Activated CD4-positive, alpha-beta T cell treated with anti-CD3 and anti-CD28 coated beads for 36 hours (primary cell): ENCODE data around the gene HEPHL1. TPM values are rescaled to one million over a fixed set of nuclear protein-coding genes. Genes with fewer than 3 reads are reported as not detected.

Source experiments
- ATAC-seq: fragments of 200-7000 bp; cut with Tn5 transposase; one replicate; pipeline ENCODE4 v1.10.0; 2021; ENCODE audit warnings: mild to moderate bottlenecking, moderate library complexity
- CTCF ChIA-PET: fragments of 350-600 bp; sonication (Branson Sonifier 250); formaldehyde crosslinking; loops from one replicate; lab custom pipeline; 2021; ENCODE audit warnings: antibody characterized with exemption; lab: Charles Lee
- POLR2A ChIA-PET: fragments of 350-600 bp; sonication (Branson Sonifier 250); formaldehyde crosslinking; loops from one replicate; lab custom pipeline; 2021; ENCODE audit warnings: antibody characterized with exemption, inconsistent platforms; lab: Charles Lee
- DNase-seq: peaks from one replicate; pipeline ENCODE4 v3.0.0-alpha.2; 2020
- H3K27ac Mint-ChIP-seq: one replicate; pipeline ENCODE4 v1.8.0; 2021; ENCODE audit warnings: mixed read lengths
- H3K27me3 Mint-ChIP-seq: one replicate; pipeline ENCODE4 v1.8.0; 2021; ENCODE audit warnings: mixed read lengths
- H3K36me3 Mint-ChIP-seq: one replicate; pipeline ENCODE4 v1.8.0; 2021; ENCODE audit warnings: low read depth, mixed read lengths
- H3K4me1 Mint-ChIP-seq: one replicate; pipeline ENCODE4 v1.8.0; 2021; ENCODE audit warnings: mixed read lengths
- H3K4me3 Mint-ChIP-seq: one replicate; pipeline ENCODE4 v1.8.0; 2021; ENCODE audit warnings: mild to moderate bottlenecking, moderate library complexity, mixed read lengths
- H3K9me3 Mint-ChIP-seq: one replicate; pipeline ENCODE4 v1.8.0; 2021; ENCODE audit warnings: low read depth, mixed read lengths
- intact Hi-C, 2 experiments: fragments of 100-400 bp; cut with DNase I in 1 of 2; cut with micrococcal nuclease in 1 of 2; formaldehyde crosslinking; loops; one replicate each; pipeline versions ENCODE4 v1.14.2 to v1.15.1; 2022 to 2024; cut with DNase I, micrococcal nuclease
- total RNA-seq, 2 experiments: library from RNA; stranded (reverse); gene quantifications; one replicate each; pipeline ENCODE4 v1.2.3, GENCODE V29; 2021

Gene HEPHL1
- total RNA-seq, 2 experiments from 2014 or later: not detected

DNA sequence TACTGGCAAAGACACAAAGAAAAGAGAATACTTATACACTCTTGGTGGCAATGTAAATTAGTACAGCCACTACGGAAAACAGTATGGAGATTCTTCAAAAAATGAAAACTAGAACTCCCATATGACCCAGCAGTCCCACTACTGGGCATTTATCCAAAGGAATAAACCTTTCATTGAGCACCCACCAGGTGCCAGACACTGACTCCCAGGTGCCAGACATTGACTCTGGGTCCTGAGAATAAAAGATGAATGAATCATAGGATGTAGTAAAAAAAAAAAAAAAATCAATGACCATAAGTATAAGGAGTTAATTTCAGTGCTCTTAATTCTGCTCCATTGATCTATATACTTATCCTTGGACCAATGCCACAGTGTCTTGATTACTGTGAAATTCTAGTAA, 28.2 kb downstream of the HEPHL1 start:
- ChIA-PET CTCF (no interaction called here), POLR2A (no interaction called here)
- H3K4me1 Mint-ChIP-seq: no peaks in the 10 kb centered on the region
- ATAC-seq (no peak), DNase-seq (no peak)
- no peaks in the 10 kb centered on the region for H3K36me3 Mint-ChIP-seq
- H3K4me3 Mint-ChIP-seq: no peak overlapping the region
- H3K27ac Mint-ChIP-seq: no peak overlapping the region
- H3K9me3 Mint-ChIP-seq: no peaks in the 10 kb centered on the region
- intact Hi-C loops: no loop called here
- H3K27me3 Mint-ChIP-seq: peaks cover 4% of the 10 kb centered on the region

- H3K9me3 Mint-ChIP-seq: no peaks in the 10 kb centered on the region
- H3K27ac Mint-ChIP-seq: no peak overlapping the region
- ATAC-seq: no peak
- POLR2A ChIA-PET: no interaction called here
- H3K36me3 Mint-ChIP-seq: no peaks in the 10 kb centered on the region
- DNase-seq: no peak
- CTCF ChIA-PET: no interaction called here
- H3K27me3 Mint-ChIP-seq: peaks cover 8% of the 10 kb centered on the region
- H3K4me3 Mint-ChIP-seq: no peak overlapping the region
- no peaks in the 10 kb centered on the region for H3K4me1 Mint-ChIP-seq
- intact Hi-C loops: no loop called here
Measured at GRCh38 chr11:94058630-94059029, 37.5 kb downstream of the HEPHL1 start.

GRCh38 chr11:94059065-94059464, 37.9 kb downstream of the HEPHL1 start:
- Mint-ChIP-seq H3K9me3 (no peaks in the 10 kb centered on the region), H3K4me3 (no peak overlapping the region), H3K27me3 (peaks cover 8% of the 10 kb centered on the region), H3K36me3 (no peaks in the 10 kb centered on the region), H3K27ac (no peak overlapping the region), H3K4me1 (no peaks in the 10 kb centered on the region)
- ChIA-PET POLR2A (no interaction called here), CTCF (no interaction called here)
- no peak for DNase-seq
- no peak for ATAC-seq
- intact Hi-C loops: no loop called here

DNA sequence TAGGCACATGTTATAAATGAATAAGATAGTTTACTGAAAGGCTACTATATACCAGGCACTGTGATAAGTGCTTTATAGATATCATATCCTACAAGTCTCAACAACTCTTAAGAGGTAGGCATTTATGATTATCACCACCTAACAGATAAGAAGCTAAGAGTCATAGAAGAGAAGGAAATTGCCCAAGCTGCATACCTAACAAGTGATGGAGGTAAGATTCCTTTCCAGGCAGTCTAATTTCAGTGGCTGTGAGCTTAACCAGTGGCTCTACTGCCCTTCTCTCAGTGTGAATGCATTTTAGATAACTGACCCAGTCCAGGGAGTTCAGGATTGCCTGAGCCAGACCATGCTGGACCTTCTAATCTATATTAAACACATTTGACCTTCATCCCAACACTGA, 39.2 kb downstream of the HEPHL1 start:
- H3K9me3 Mint-ChIP-seq: no peaks in the 10 kb centered on the region
- H3K36me3 Mint-ChIP-seq: no peaks in the 10 kb centered on the region
- DNase-seq: no peak
- no peak overlapping the region for H3K4me3 Mint-ChIP-seq
- no peaks in the 10 kb centered on the region for H3K4me1 Mint-ChIP-seq
- intact Hi-C loops: no loop called here
- ChIA-PET CTCF (no interaction called here), POLR2A (no interaction called here)
- peaks cover 11% of the 10 kb centered on the region for H3K27me3 Mint-ChIP-seq
- no peak for ATAC-seq
- H3K27ac Mint-ChIP-seq: no peak overlapping the region

GRCh38 chr11:94062360-94062759, 41.2 kb downstream of the HEPHL1 start:
- H3K36me3 Mint-ChIP-seq: no peaks in the 10 kb centered on the region
- DNase-seq (no peak), ATAC-seq (no peak)
- intact Hi-C loops: no loop called here
- H3K4me1 Mint-ChIP-seq: no peaks in the 10 kb centered on the region
- H3K9me3 Mint-ChIP-seq: no peaks in the 10 kb centered on the region
- H3K4me3 Mint-ChIP-seq: no peak overlapping the region
- no peak overlapping the region for H3K27ac Mint-ChIP-seq
- CTCF ChIA-PET: no interaction called here
- H3K27me3 Mint-ChIP-seq: peaks cover 11% of the 10 kb centered on the region
- POLR2A ChIA-PET: no interaction called here

DNA sequence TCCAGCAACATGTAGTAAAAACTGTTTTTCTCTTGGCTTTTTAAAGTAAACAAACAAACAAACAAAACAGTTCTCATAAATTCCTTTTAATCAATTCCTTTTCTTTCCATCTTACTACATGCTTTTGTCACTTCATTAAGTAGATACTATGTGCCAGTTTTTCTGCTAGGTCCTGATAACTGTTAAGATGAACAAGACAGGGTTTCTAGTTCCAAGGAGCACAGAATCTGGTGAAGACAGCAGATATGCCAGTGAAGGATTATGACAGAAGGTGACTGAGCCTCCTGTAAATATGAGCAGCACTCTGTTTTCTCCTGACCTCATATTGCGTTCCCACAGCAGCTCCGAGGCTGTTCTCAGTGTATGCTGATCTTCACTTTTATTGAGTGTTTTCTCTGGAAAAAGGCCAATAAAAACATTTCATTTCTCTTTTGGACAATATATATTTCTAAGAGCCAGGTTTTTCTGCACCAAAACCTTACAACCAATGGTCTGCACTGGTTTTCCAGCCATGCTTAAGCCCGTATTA, 45.8 kb downstream of the HEPHL1 start:
- no peak for DNase-seq
- intact Hi-C loops: no loop called here
- H3K4me3 Mint-ChIP-seq: no peak overlapping the region
- peaks cover 4% of the 10 kb centered on the region for H3K27me3 Mint-ChIP-seq
- H3K36me3 Mint-ChIP-seq: no peaks in the 10 kb centered on the region
- no peaks in the 10 kb centered on the region for H3K4me1 Mint-ChIP-seq
- ATAC-seq: no peak
- ChIA-PET POLR2A (no interaction called here), CTCF (no interaction called here)
- no peaks in the 10 kb centered on the region for H3K9me3 Mint-ChIP-seq
- no peak overlapping the region for H3K27ac Mint-ChIP-seq

GRCh38 chr11:94068764-94069163, 47.6 kb downstream of the HEPHL1 start:
- ATAC-seq (no peak), DNase-seq (no peak)
- Mint-ChIP-seq H3K36me3 (no peaks in the 10 kb centered on the region), H3K27ac (no peak overlapping the region), H3K27me3 (peaks cover 3% of the 10 kb centered on the region), H3K9me3 (no peaks in the 10 kb centered on the region), H3K4me3 (no peak overlapping the region), H3K4me1 (no peaks in the 10 kb centered on the region)
- intact Hi-C loops: no loop called here
- CTCF ChIA-PET: no interaction called here
- POLR2A ChIA-PET: no interaction called here

DNA sequence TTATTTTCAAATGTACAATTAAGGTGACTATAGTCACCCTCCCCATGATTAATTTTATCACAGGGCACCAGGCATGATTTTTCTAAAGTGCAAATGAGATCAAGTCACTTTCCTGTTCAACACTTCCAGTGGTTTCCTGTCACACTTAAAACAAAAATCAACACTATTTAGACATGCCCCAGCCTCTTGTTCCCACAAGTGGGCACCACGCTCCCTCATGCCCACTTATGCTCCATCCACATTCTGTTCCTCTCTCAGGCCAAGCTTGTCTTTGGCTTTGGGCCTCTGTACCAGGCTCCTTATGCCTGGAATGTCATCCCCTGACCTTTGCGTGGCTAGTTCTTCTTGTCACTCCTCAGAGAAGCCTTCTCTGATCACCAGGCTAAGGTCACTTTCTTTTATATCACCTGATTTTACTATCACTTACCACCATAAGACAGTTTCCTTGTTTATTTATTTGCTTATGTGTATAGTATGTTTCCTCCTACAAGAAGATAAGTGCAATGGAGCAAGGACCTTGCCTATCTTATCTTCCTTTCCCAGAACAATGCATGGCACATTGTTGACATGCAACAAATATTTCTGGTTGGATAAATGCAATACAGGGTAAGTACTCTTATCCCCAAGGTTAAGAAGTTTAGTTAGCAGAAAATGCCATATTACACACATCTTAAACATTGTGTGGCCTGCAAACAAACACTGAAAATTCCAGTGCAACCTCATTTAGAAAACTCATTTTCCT, 56.6 kb downstream of the HEPHL1 start:
- DNase-seq (no peak), ATAC-seq (no peak)
- Mint-ChIP-seq H3K4me1 (no peaks in the 10 kb centered on the region), H3K36me3 (no peaks in the 10 kb centered on the region), H3K27me3 (peaks cover 11% of the 10 kb centered on the region), H3K27ac (no peak overlapping the region), H3K4me3 (no peak overlapping the region), H3K9me3 (no peaks in the 10 kb centered on the region)
- ChIA-PET POLR2A (no interaction called here), CTCF (no interaction called here)
- intact Hi-C loops: no loop called here

DNA sequence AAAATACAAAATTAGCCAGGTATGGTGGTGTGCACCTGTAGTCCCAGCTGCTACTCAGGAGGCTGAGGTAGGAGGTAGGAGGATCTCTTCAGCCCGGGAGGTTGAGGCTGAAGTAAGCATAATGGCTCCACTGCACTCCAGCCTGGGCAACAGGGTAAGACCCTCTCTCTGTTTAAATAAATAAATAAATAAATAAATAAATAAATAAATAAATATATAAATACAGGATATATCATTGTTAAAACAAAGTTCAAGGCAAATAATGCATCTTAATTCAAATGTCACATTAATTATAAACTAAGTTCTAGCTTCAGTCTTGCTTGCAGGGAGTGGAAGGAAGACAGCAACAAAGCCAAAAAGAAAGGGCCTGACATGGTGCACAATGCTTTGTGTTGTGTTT, 63.0 kb downstream of the HEPHL1 start:
- ChIA-PET CTCF (no interaction called here), POLR2A (no interaction called here)
- Mint-ChIP-seq H3K27ac (no peak overlapping the region), H3K9me3 (no peaks in the 10 kb centered on the region), H3K36me3 (no peaks in the 10 kb centered on the region), H3K27me3 (peaks cover 13% of the 10 kb centered on the region), H3K4me3 (no peak overlapping the region), H3K4me1 (no peaks in the 10 kb centered on the region)
- intact Hi-C loops: no loop called here
- DNase-seq (no peak), ATAC-seq (no peak)

GRCh38 chr11:94088906-94089305, 67.8 kb downstream of the HEPHL1 start:
- DNase-seq (no peak), ATAC-seq (no peak)
- Mint-ChIP-seq H3K36me3 (no peaks in the 10 kb centered on the region), H3K9me3 (no peaks in the 10 kb centered on the region), H3K27ac (no peak overlapping the region), H3K4me1 (no peaks in the 10 kb centered on the region), H3K27me3 (no peaks in the 10 kb centered on the region), H3K4me3 (no peak overlapping the region)
- ChIA-PET POLR2A (no interaction called here), CTCF (no interaction called here)
- intact Hi-C loops: no loop called here

DNA sequence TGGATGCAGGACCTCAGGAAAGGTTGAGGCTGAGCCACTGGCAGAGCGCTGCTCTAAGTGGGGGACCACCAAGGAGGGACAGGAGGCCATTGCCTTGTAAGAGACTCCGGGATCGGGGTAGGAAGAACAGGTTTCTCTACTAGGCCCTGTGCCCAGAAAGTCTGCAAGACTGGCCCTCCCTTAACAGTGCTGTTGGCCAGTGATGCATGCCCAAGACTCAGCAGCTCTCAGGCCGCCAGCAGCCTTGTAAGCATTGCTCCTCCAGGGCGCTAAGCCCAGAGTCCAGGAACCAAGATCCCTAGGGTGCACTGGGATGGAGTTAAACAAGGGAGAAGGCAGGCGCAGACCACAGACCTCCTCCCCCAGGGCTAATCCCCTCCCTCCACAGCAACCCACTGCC, 68.2 kb downstream of the HEPHL1 start:
- ChIA-PET POLR2A (no interaction called here), CTCF (no interaction called here)
- no peak for ATAC-seq
- no peaks in the 10 kb centered on the region for H3K27me3 Mint-ChIP-seq
- DNase-seq: no peak
- H3K4me3 Mint-ChIP-seq: no peak overlapping the region
- H3K27ac Mint-ChIP-seq: no peak overlapping the region
- intact Hi-C loops: no loop called here
- no peaks in the 10 kb centered on the region for H3K9me3 Mint-ChIP-seq
- H3K36me3 Mint-ChIP-seq: no peaks in the 10 kb centered on the region
- H3K4me1 Mint-ChIP-seq: no peaks in the 10 kb centered on the region

GRCh38 chr11:94090401-94090800, 69.2 kb downstream of the HEPHL1 start:
- DNase-seq (no peak), ATAC-seq (no peak)
- Mint-ChIP-seq H3K9me3 (no peaks in the 10 kb centered on the region), H3K4me3 (no peak overlapping the region), H3K36me3 (no peaks in the 10 kb centered on the region), H3K4me1 (no peaks in the 10 kb centered on the region), H3K27me3 (no peaks in the 10 kb centered on the region), H3K27ac (no peak overlapping the region)
- intact Hi-C loops: no loop called here
- ChIA-PET CTCF (no interaction called here), POLR2A (no interaction called here)
